ENCODE data around the gene USP11.
A peak's percentile ranks its signal among the peaks of the same experiment; 100 is the strongest.
"Not testable (repeated sequence)": the region's sequence is repeated elsewhere in the genome, so short reads cannot be mapped to it uniquely, and the experiment has no call there.

USP11 gene

GRCh38 chrX:47247206-47247998 is 14.6 kb downstream of the USP11 start:
- DNase-seq (ENCODE audit: low spot score): peak; percentile 19

GRCh38 chrX:47247999-47248320 is 15.2 kb downstream of the USP11 start:
- no peak for DNase-seq (ENCODE audit: low spot score)

GRCh38 chrX:47248576-47248975 is 15.8 kb downstream of the USP11 start:
- DNase-seq (ENCODE audit: low spot score): no peak

GRCh38 chrX:47250017-47250347 is 17.2 kb downstream of the USP11 start:
- no peak for DNase-seq (ENCODE audit: low spot score)

GRCh38 chrX:47257620-47258019 is 24.8 kb downstream of the USP11 start:
- DNase-seq (ENCODE audit: low spot score): not testable (repeated sequence)

GRCh38 chrX:47264483-47265173 is 31.8 kb downstream of the USP11 start:
- no peak for DNase-seq (ENCODE audit: low spot score)

- DNase-seq (ENCODE audit: low spot score): no peak
Observed at GRCh38 chrX:47266643-47267042, 33.8 kb downstream of the USP11 start.

GRCh38 chrX:47272013-47272408 is 39.2 kb downstream of the USP11 start:
- DNase-seq (ENCODE audit: low spot score): no peak

GRCh38 chrX:47273011-47273730 is 40.4 kb downstream of the USP11 start:
- no peak for DNase-seq (ENCODE audit: low spot score)

GRCh38 chrX:47278691-47279090 is 45.9 kb downstream of the USP11 start:
- DNase-seq (ENCODE audit: low spot score): peak; percentile 52

- peak; percentile 18 for DNase-seq (ENCODE audit: low spot score)
Observed at GRCh38 chrX:47283015-47283771, 50.4 kb downstream of the USP11 start.

- not testable (repeated sequence) for DNase-seq (ENCODE audit: low spot score)
Observed at GRCh38 chrX:47284616-47285015, 51.8 kb downstream of the USP11 start.

GRCh38 chrX:47285836-47286320 is 53.1 kb downstream of the USP11 start:
- DNase-seq (ENCODE audit: low spot score): peak; percentile 26

GRCh38 chrX:47293106-47293505 is 60.3 kb downstream of the USP11 start:
- DNase-seq (ENCODE audit: low spot score): no peak

GRCh38 chrX:47296766-47297365 is 64.1 kb downstream of the USP11 start:
- no peak for DNase-seq (ENCODE audit: low spot score)

- DNase-seq (ENCODE audit: low spot score): no peak
Observed at GRCh38 chrX:47297874-47298273, 65.1 kb downstream of the USP11 start.

Data from AG08395 (cell line).